KMS-11 (cell line): ENCODE measurements around the gene OR10G8.

Experiments used
- H2AFZ ChIP-seq: fragments of 200-600 bp; sonication (generic); 2 replicates; pipeline ENCODE4 v1.6.1; 2016; ENCODE audit warnings: antibody characterized with exemption, mixed run types, low read depth
- H3K27ac ChIP-seq: fragments of 200-600 bp; sonication (generic); 2 replicates; pipeline ENCODE4 v1.6.1; 2016; ENCODE audit warnings: mild to moderate bottlenecking, mixed run types
- H3K27me3 ChIP-seq: fragments of 200-600 bp; sonication (generic); 2 replicates; pipeline ENCODE4 v1.6.1; 2017; ENCODE audit warnings: mild to moderate bottlenecking, low read depth, mixed run types, moderate library complexity; ENCODE audit not compliant: insufficient read depth
- H3K36me3 ChIP-seq: fragments of 200-600 bp; sonication (generic); 2 replicates; pipeline ENCODE4 v1.6.1; 2017; ENCODE audit warnings: mild to moderate bottlenecking, mixed run types; ENCODE audit not compliant: insufficient read depth
- H3K4me1 ChIP-seq: fragments of 200-600 bp; sonication (generic); 2 replicates; pipeline ENCODE4 v1.6.1; 2016; ENCODE audit warnings: mild to moderate bottlenecking, low read depth, mixed run types; ENCODE audit not compliant: poor library complexity, severe bottlenecking
- H3K4me2 ChIP-seq: fragments of 200-600 bp; sonication (generic); 2 replicates; pipeline ENCODE4 v1.7.0; 2016; ENCODE audit warnings: mild to moderate bottlenecking, mixed run types
- H3K4me3 ChIP-seq: fragments of 200-600 bp; sonication (generic); IDR thresholded peaks from 2 replicates; pipeline ENCODE4 v1.6.1; 2017; ENCODE audit warnings: low read depth, low read length, mixed read lengths; ENCODE audit not compliant: insufficient read depth
- H3K79me2 ChIP-seq: fragments of 200-600 bp; sonication (generic); 2 replicates; pipeline ENCODE4 v1.6.1; 2016; ENCODE audit warnings: low read depth, mixed run types; ENCODE audit not compliant: insufficient read depth
- H3K9ac ChIP-seq: fragments of 200-600 bp; sonication (generic); 2 replicates; pipeline ENCODE4 v1.6.1; 2016; ENCODE audit warnings: mild to moderate bottlenecking, mixed run types
- H4K20me1 ChIP-seq: fragments of 200-600 bp; sonication (generic); 2 replicates; pipeline ENCODE4 v1.6.1; 2016; ENCODE audit warnings: mild to moderate bottlenecking, mixed run types; ENCODE audit not compliant: insufficient read depth
- CTCF ChIP-seq: fragments of 200-600 bp; sonication (generic); conservative IDR thresholded peaks from 2 replicates; pipeline ENCODE4 v1.6.1; 2017; ENCODE audit warnings: low read depth, mild to moderate bottlenecking, antibody characterized with exemption, low read length, moderate library complexity, mixed read lengths

OR10G8 gene

DNA sequence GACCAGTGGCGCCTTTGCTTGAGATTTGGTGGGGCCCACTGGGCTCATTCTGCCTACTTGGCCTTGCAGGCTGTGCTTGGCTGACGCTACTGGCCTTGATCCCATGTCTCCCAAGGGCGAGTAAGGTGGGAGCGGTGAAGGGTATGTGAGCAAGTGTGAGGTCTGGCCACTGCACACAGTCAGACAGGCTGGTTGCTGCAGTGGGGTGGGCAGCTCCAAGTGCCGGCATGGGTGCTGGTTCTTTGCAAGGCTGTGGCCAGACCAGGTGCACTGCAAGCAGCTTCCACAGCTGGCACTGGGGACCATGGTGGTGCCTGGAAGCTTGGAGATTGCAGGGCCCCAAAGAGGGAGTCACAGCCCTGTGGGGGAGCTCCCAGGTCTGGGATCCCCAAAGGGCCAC lies 48.0 kb downstream of the OR10G8 start:
- H4K20me1 ChIP-seq: no peaks in the 10 kb centered on the region
- H3K4me2 ChIP-seq: no peak overlapping the region
- no peak overlapping the region for H3K27ac ChIP-seq
- H3K79me2 ChIP-seq: no peaks in the 10 kb centered on the region
- H3K36me3 ChIP-seq: no peaks in the 10 kb centered on the region
- peaks cover 9% of the 10 kb centered on the region for H3K4me1 ChIP-seq
- H3K9ac ChIP-seq: no peak overlapping the region
- TF ChIP-seq CTCF: no peak
- H2AFZ ChIP-seq: no peak overlapping the region
- no peaks in the 10 kb centered on the region for H3K27me3 ChIP-seq
- no peak overlapping the region for H3K4me3 ChIP-seq

GRCh38 chr11:124075492-124075840 lies 48.9 kb downstream of the OR10G8 start:
- Histone ChIP-seq H3K4me1 (peaks cover 8% of the 10 kb centered on the region), H3K9ac (no peak overlapping the region), H3K79me2 (no peaks in the 10 kb centered on the region), H3K27ac (no peak overlapping the region), H3K36me3 (no peaks in the 10 kb centered on the region), H3K4me3 (no peak overlapping the region), H4K20me1 (no peaks in the 10 kb centered on the region), H3K4me2 (no peak overlapping the region), H3K27me3 (no peaks in the 10 kb centered on the region), H2AFZ (no peak overlapping the region)
- TF ChIP-seq CTCF: no peak

GRCh38 chr11:124075841-124076651 lies 49.4 kb downstream of the OR10G8 start:
- H3K9ac ChIP-seq: no peak overlapping the region
- no peaks in the 10 kb centered on the region for H4K20me1 ChIP-seq
- no peaks in the 10 kb centered on the region for H3K79me2 ChIP-seq
- H3K4me1 ChIP-seq: peaks cover 3% of the 10 kb centered on the region
- no peaks in the 10 kb centered on the region for H3K36me3 ChIP-seq
- H3K4me2 ChIP-seq: no peak overlapping the region
- TF ChIP-seq CTCF: no peak
- H3K27me3 ChIP-seq: no peaks in the 10 kb centered on the region
- H3K4me3 ChIP-seq: no peak overlapping the region
- no peak overlapping the region for H2AFZ ChIP-seq
- H3K27ac ChIP-seq: no peak overlapping the region

GRCh38 chr11:124077266-124077665 lies 50.7 kb downstream of the OR10G8 start:
- Histone ChIP-seq H3K4me1 (no peaks in the 10 kb centered on the region), H3K9ac (no peak overlapping the region), H3K4me2 (no peak overlapping the region), H3K79me2 (no peaks in the 10 kb centered on the region), H3K36me3 (no peaks in the 10 kb centered on the region), H3K27me3 (no peaks in the 10 kb centered on the region), H2AFZ (no peak overlapping the region), H3K4me3 (no peak overlapping the region), H4K20me1 (no peaks in the 10 kb centered on the region), H3K27ac (no peak overlapping the region)
- no peak for TF ChIP-seq CTCF
